H1 (cell line): ENCODE data around the gene CACNA1B.

Experiments
- ASH2L ChIP-seq: fragments of 200-600, 300-600 bp; sonication (generic); IDR thresholded peaks from one replicate; pipeline ENCODE4 v1.7.1; 2017; ENCODE audit warnings: low read length
- SP1 ChIP-seq: IDR thresholded peaks from 2 replicates; pipeline ENCODE4 v1.6.1; 2011; ENCODE audit warnings: low read depth, low read length

DNA sequence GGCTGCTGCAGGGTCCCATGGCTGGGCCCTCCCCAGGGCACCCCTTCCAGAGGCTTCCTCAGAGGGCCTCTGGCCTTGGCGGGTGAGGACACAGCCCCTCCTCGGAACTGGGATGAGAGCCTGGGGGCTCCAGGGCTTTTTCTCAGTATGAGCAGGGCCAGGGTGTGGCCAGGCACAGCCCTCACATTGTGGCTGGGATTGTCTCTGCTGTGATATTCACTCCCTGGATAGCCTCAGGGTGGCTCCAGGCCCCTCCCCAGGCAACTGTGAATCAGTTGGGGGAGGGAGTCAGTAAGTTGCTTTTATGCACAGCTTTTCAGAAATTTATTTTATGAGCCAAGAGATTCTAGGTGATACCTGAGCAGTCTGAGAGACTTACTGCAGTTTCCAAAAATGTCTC is 135.7 kb downstream of the CACNA1B start:
- TF ChIP-seq SP1 = no peak
- TF ChIP-seq ASH2L = no peak
